Epithelial cell of esophagus (primary cell): ENCODE data around the gene SERPINA5.

Experiments used
- DNase-seq: peaks from one replicate; pipeline ENCODE4 v3.0.0; 2010; ENCODE audit warnings: low read depth
- H3K4me3 ChIP-seq: 2 replicates; pipeline ENCODE4 v1.5.1; 2011; ENCODE audit warnings: mild to moderate bottlenecking, low read length, control low read depth
- TF ChIP-seq, protein P1 (sequence below): IDR thresholded peaks from 2 replicates; pipeline ENCODE4 v1.5.1; 2011; ENCODE audit warnings: low read depth, mild to moderate bottlenecking, low read length, control low read depth, inconsistent platforms; ENCODE audit not compliant: insufficient read depth; ENCODE audit errors: missing control alignments

The SERPINA5 gene

DNA sequence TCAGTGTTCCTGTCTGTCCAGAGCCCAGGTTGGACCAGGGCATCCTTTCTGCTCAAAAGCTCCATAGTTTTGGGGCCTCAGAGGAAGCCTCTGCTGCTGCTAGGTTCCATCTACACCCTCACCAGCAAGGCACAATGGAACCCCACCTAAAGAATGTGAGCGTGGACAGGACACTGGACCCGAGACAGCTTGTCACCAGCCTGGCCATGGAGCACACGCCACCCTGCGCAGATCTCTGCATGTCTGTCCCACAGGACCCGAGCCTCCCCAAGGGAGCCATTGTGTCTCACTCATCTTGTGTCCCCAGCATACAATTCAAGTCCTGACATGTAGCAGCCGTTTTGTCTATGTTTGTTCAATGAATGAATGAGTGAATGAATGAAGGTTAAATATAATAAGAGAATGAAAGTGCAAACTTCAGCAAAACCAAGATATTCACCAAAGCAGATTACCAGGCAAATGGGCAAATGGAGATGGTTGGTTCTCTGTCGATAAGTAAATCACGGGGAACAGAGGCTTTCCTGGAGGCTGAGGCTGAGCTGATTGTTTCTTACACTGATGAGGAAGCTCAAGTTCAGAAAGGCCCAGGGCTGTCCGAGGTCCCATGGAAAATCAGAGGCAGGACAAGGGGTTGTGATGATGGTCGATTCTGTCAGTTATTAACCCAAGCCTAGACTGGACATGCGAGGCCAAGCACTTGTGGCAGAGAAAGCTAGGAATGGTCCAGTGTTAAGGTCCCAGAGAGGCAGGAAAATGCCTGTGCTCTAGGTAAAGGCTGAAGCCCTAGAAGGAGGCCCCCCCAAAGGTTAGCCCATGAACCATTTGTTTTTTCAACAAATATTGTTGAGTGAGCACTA is 58.0 kb downstream of the SERPINA5 start:
- H3K4me3 ChIP-seq = no peak overlapping the region
- DNase-seq = no peak
- TF ChIP-seq, protein P1, sequence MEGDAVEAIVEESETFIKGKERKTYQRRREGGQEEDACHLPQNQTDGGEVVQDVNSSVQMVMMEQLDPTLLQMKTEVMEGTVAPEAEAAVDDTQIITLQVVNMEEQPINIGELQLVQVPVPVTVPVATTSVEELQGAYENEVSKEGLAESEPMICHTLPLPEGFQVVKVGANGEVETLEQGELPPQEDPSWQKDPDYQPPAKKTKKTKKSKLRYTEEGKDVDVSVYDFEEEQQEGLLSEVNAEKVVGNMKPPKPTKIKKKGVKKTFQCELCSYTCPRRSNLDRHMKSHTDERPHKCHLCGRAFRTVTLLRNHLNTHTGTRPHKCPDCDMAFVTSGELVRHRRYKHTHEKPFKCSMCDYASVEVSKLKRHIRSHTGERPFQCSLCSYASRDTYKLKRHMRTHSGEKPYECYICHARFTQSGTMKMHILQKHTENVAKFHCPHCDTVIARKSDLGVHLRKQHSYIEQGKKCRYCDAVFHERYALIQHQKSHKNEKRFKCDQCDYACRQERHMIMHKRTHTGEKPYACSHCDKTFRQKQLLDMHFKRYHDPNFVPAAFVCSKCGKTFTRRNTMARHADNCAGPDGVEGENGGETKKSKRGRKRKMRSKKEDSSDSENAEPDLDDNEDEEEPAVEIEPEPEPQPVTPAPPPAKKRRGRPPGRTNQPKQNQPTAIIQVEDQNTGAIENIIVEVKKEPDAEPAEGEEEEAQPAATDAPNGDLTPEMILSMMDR = no peak

DNA sequence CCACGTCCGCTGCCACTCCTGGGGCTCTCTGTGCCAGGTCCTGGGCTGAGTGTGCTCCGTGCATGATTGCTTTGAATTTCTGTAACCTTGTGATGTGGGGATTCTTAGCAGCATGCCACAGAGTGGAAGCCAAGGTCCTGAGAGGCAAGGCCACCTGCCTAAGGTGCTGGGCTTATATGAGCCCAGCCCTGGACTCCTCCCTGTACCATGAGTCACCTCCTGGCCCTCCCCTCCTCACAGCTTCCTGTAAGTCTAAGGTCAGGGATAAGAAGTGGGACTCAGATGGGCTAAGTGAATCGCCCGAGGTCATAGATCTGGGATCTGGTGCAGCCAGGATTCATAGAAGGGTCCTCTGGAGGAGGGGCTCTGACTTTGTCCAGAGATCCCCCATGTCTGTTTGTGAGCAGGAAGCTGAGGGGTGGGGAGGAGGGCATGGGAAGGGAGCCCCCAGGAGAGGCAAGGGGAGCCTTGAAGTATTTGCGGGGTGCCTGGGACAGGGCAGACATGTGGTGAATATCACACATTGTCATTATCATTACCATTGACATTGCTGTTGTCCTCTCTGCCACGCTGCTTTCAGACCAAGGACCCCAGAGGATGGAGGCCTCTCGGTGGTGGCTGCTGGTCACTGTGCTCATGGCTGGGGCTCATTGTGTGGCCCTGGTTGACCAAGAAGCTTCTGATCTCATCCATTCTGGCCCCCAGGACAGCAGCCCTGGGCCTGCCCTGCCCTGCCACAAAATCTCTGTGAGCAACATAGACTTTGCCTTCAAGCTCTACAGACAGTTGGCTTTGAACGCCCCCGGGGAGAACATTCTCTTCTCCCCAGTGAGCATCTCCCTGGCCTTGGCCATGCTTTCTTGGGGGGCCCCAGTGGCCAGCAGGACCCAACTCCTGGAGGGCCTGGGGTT is 59.8 kb downstream of the SERPINA5 start:
- H3K4me3 ChIP-seq = no peak overlapping the region
- TF ChIP-seq, protein P1 = no peak
- peak; percentile 3 for DNase-seq

DNA sequence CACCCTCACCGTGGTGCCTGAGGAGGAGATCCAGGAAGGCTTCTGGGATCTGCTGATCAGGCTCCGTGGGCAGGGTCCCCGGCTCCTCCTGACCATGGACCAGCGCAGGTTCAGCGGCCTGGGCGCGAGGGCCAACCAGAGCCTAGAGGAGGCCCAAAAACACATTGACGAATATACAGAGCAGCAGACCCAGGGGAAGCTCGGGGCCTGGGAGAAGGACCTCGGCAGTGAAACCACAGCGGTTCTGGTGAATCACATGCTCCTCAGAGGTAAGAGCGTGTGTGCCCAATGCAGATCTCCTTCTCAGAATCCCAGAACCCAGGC is 60.4 kb downstream of the SERPINA5 start:
- TF ChIP-seq, protein P1 = no peak
- no peak overlapping the region for H3K4me3 ChIP-seq
- no peak for DNase-seq
